HCT116 (cell line): Measurements from ENCODE around the gene HORMAD2. TPM values are rescaled to one million over a fixed set of nuclear protein-coding genes. Genes with fewer than 3 reads are reported as not detected.

ENCODE experiments used
- ATAC-seq: fragments of 200-7000 bp; cut with Tn5 transposase; 2 replicates; pipeline ENCODE4 v1.9.1; 2020; ENCODE audit warnings: mild to moderate bottlenecking, moderate library complexity
- BruUV-seq: library from RNA; stranded (reverse); fragments of 400-500 nt; replicated peaks from 2 replicates; lab custom pipeline; 2021; lab: Mats Ljungman, UMichigan
- CTCF ChIA-PET: fragments of 300-600 bp; sonication (Branson Sonifier 250); formaldehyde crosslinking; loops from one replicate; lab custom pipeline; 2021; ENCODE audit warnings: antibody characterized with exemption; lab: Charles Lee
- POLR2A ChIA-PET: fragments of 300-600, 350-600 bp; sonication (Branson Sonifier 250); formaldehyde crosslinking; loops from one replicate; lab custom pipeline; 2021; ENCODE audit warnings: antibody characterized with exemption; lab: Charles Lee
- RAD21 ChIA-PET, 2 experiments: fragments of 300-600 bp; sonication (Branson Sonifier 250); formaldehyde crosslinking; loops; one replicate each; lab custom pipeline; 2023; ENCODE audit warnings: low total read pairs in 2 of 2; ENCODE audit not compliant: uncharacterized antibody in 2 of 2, unreplicated experiment in 2 of 2, low non-redundant PET in 1 of 2; lab: Charles Lee
- DNase-seq: peaks from one replicate; pipeline ENCODE4 v3.0.0-alpha.2; 2010; ENCODE audit warnings: low read depth, low spot score
- H2AFZ ChIP-seq: fragments of 200-600 bp; shearing (Covaris generic), sonication (generic); 2 replicates; pipeline ENCODE4 v1.6.1; 2017; ENCODE audit warnings: low read depth, mixed run types, mixed read lengths, antibody characterized with exemption, low read length; ENCODE audit not compliant: poor library complexity, severe bottlenecking
- H3K27ac ChIP-seq: 2 replicates; pipeline ENCODE4 v1.5.1; 2012; ENCODE audit warnings: low read depth, low read length
- H3K27me3 ChIP-seq: fragments of 200-600 bp; sonication (generic); 2 replicates; pipeline ENCODE4 v1.6.1; 2016; ENCODE audit warnings: mixed run types, low read length, mixed read lengths; ENCODE audit not compliant: insufficient read depth
- H3K36me3 ChIP-seq, 2 experiments: fragments of 200-500 bp in 1 of 2; fragments of 200-600 bp in 1 of 2; sonication (Bioruptor generic) in 1 of 2; sonication (generic) in 1 of 2; 2 replicates each; pipeline versions ENCODE4 v1.5.1 to v1.6.1; 2014 to 2016; ENCODE audit warnings: low read length in 2 of 2, inconsistent platforms in 1 of 2, mixed read lengths in 1 of 2, mixed run types in 1 of 2; ENCODE audit not compliant: insufficient read depth in 2 of 2, control insufficient read depth in 1 of 2
- H3K4me1 ChIP-seq, 2 experiments: fragments of 200-600 bp in 1 of 2; sonication (generic) in 1 of 2; 2 replicates each; pipeline versions ENCODE4 v1.5.1 to v1.6.1; 2012 to 2017; ENCODE audit warnings: low read length in 2 of 2, inconsistent platforms in 1 of 2, mild to moderate bottlenecking in 1 of 2, mixed read lengths in 1 of 2, mixed run types in 1 of 2, moderate library complexity in 1 of 2; ENCODE audit not compliant: insufficient read depth in 2 of 2, control insufficient read depth in 1 of 2
- H3K4me2 ChIP-seq: fragments of 200-600 bp; sonication (generic); 2 replicates; pipeline ENCODE4 v1.6.1; 2017; ENCODE audit warnings: mixed run types, low read length, mixed read lengths
- H3K4me3 ChIP-seq, 2 experiments: fragments of 200-600 bp in 1 of 2; sonication (generic) in 1 of 2; replicated peaks in 1 of 2; 2 replicates each; pipeline ENCODE4 v1.5.1; 2011 to 2016; ENCODE audit warnings: low read length in 2 of 2, control low read depth in 1 of 2, low read depth in 1 of 2, mild to moderate bottlenecking in 1 of 2, mixed read lengths in 1 of 2, mixed run types in 1 of 2
- H3K79me2 ChIP-seq: fragments of 200-600 bp; sonication (generic); 2 replicates; pipeline ENCODE4 v1.6.1; 2017; ENCODE audit warnings: mild to moderate bottlenecking, mixed run types, low read length, moderate library complexity, mixed read lengths; ENCODE audit not compliant: insufficient read depth
- H3K9ac ChIP-seq: fragments of 200-600 bp; sonication (generic); 2 replicates; pipeline ENCODE4 v1.6.1; 2016; ENCODE audit warnings: low read length, mixed read lengths
- H3K9me2 ChIP-seq: fragments of 200-600 bp; sonication (generic), shearing (Covaris generic); 2 replicates; pipeline ENCODE4 v1.6.1; 2017; ENCODE audit warnings: mixed run types, mild to moderate bottlenecking, moderate library complexity; ENCODE audit not compliant: insufficient read depth
- H3K9me3 ChIP-seq, 2 experiments: fragments of 200-500 bp in 1 of 2; fragments of 200-600 bp in 1 of 2; sonication (Bioruptor generic) in 1 of 2; sonication (generic) in 1 of 2; 2 replicates each; pipeline ENCODE4 v1.6.1; 2014 to 2017; ENCODE audit warnings: low read length in 2 of 2, mixed read lengths in 2 of 2, inconsistent platforms in 1 of 2, low read depth in 1 of 2, mild to moderate bottlenecking in 1 of 2, mixed run types in 1 of 2, moderate library complexity in 1 of 2; ENCODE audit not compliant: control insufficient read depth in 1 of 2, insufficient read depth in 1 of 2
- H4K20me1 ChIP-seq: fragments of 200-600 bp; sonication (generic), shearing (Covaris generic); 2 replicates; pipeline ENCODE4 v1.6.1; 2017; ENCODE audit warnings: mixed run types, mild to moderate bottlenecking, moderate library complexity; ENCODE audit not compliant: insufficient read depth
- CBX3 ChIP-seq: IDR thresholded peaks from 2 replicates; pipeline ENCODE4 v1.6.1; 2012; ENCODE audit warnings: low read depth
- ELF1 ChIP-seq: IDR thresholded peaks from 2 replicates; pipeline ENCODE4 v1.6.1; 2012; ENCODE audit warnings: low read depth, borderline replicate concordance
- EZH2 ChIP-seq: fragments of 200-600 bp; sonication (generic); IDR thresholded peaks from 2 replicates; pipeline ENCODE4 v1.6.1; 2017; ENCODE audit warnings: antibody characterized with exemption, mixed run types
- POLR2A ChIP-seq: IDR thresholded peaks from 2 replicates; pipeline ENCODE4 v1.7.0; 2011; ENCODE audit warnings: borderline replicate concordance; ENCODE audit not compliant: insufficient read depth, insufficient read length; ENCODE audit errors: extremely low read depth
- POLR2AphosphoS5 ChIP-seq: IDR thresholded peaks from 2 replicates; pipeline ENCODE4 v1.6.1; 2011; ENCODE audit warnings: mild to moderate bottlenecking, low read depth, low read length, moderate library complexity
- SIN3A ChIP-seq: IDR thresholded peaks from 2 replicates; pipeline ENCODE4 v1.6.1; 2012; ENCODE audit warnings: low read depth
- SRF ChIP-seq: IDR thresholded peaks from 2 replicates; pipeline ENCODE4 v1.6.1; 2012; ENCODE audit warnings: low read depth
- TCF7L2 ChIP-seq: IDR thresholded peaks from 2 replicates; pipeline ENCODE4 v1.7.0; 2011; ENCODE audit warnings: borderline replicate concordance, inconsistent platforms; ENCODE audit not compliant: insufficient read depth, insufficient read length; ENCODE audit errors: extremely low read depth
- ZNF274 ChIP-seq: fragments of 200-500 bp; sonication (Bioruptor generic); IDR thresholded peaks from 2 replicates; pipeline ENCODE4 v1.6.1; 2014; ENCODE audit warnings: mild to moderate bottlenecking, low read depth, low read length, inconsistent platforms
- intact Hi-C: fragments of 100-400 bp; cut with micrococcal nuclease; formaldehyde crosslinking; loops from 2 replicates; pipeline ENCODE4 v1.10.0; 2022
- total RNA-seq: library from RNA; stranded (reverse); gene quantifications from one replicate; pipeline ENCODE4 v1.2.1, GENCODE V29; 2021; ENCODE audit not compliant: unreplicated experiment
- TF ChIP-seq, protein P1 (sequence below): IDR thresholded peaks from 2 replicates; pipeline ENCODE4 v1.6.1; 2012
- TF ChIP-seq, protein P2 (sequence below): IDR thresholded peaks from 2 replicates; pipeline ENCODE4 v1.6.1; 2012

HORMAD2 gene
- total RNA-seq, 1 experiment from 2014 or later, result not detected

DNA sequence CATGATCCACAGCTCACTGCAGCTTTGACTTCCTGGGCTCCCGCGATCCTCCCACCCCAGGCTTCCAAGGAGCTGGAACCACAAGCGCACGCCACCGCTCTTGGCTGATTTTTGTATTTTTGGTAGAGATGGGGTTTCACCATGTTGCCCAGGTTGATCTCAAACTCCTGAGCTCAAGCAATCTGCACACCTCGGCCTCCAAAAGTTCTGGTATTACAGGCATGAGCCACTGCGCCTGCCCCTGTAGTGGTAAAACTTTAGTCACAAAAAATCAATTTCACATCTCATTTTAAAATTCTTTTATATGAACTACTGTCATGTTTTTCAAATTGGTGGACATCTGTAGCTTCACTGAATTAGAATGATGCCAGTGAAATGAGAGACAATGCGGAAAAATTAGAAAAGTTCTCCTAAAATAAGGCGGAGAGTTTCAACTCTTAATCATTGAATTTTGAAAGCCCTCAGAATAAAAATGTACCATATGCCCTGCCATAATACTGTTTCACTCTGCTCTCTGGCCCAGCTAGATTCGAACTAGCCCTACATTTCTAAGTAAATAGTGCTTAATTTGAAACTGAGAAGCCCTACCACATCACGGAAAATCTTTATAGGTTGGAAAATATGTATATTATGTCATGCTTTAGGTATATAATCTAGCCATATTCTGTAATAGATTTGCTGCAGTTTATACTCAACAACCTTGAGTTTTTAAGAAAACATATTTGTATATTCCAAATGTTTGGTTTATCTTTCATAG lies 78.7 kb downstream of the HORMAD2 start:
- H3K9me2 ChIP-seq, result no peaks in the 10 kb centered on the region
- no peak for DNase-seq
- H3K27me3 ChIP-seq, result no peaks in the 10 kb centered on the region
- no peak for TF ChIP-seq TCF7L2
- no peak for TF ChIP-seq SRF
- no peak for TF ChIP-seq POLR2A
- no peak for TF ChIP-seq POLR2AphosphoS5
- no peak for TF ChIP-seq EZH2
- TF ChIP-seq, protein P1, sequence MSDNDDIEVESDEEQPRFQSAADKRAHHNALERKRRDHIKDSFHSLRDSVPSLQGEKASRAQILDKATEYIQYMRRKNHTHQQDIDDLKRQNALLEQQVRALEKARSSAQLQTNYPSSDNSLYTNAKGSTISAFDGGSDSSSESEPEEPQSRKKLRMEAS, result no peak
- no peak for TF ChIP-seq ELF1
- TF ChIP-seq ZNF274, result no peak
- no peak for TF ChIP-seq CBX3
- TF ChIP-seq, protein P2, sequence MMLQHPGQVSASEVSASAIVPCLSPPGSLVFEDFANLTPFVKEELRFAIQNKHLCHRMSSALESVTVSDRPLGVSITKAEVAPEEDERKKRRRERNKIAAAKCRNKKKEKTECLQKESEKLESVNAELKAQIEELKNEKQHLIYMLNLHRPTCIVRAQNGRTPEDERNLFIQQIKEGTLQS, result no peak
- TF ChIP-seq SIN3A, result no peak
- ChIA-PET RAD21 (no interaction called here), CTCF (interaction anchor here (0.9 kb wide), 1 partner anchor 24 kb away, joined by 3 read pairs; no protein-coding TSS in a partner anchor), POLR2A (interaction anchor here (0.6 to 0.8 kb wide), 2 partner anchors 45 to 547 kb away, joined by 4 to 5 read pairs; no protein-coding TSS in a partner anchor)
- H4K20me1 ChIP-seq, result no peaks in the 10 kb centered on the region
- H2AFZ ChIP-seq, result peak overlapping the region; percentile 14
- no peak overlapping the region for H3K4me3 ChIP-seq
- no peak for ATAC-seq
- H3K9ac ChIP-seq, result no peak overlapping the region
- H3K27ac ChIP-seq, result no peak overlapping the region
- no peak overlapping the region for H3K4me2 ChIP-seq
- BruUV-seq, result no TSS peak
- H3K9me3 ChIP-seq, result no peaks in the 10 kb centered on the region
- intact Hi-C loops, result no loop called here
- peaks cover 0 to 10% of the 10 kb centered on the region in 2 experiments; a peak in 1 of 4 replicates for H3K4me1 ChIP-seq
- no peaks in the 10 kb centered on the region for H3K79me2 ChIP-seq
- H3K36me3 ChIP-seq, result no peaks in the 10 kb centered on the region
